ENCODE measurements around the gene HSPH1.
"Not testable (repeated sequence)": the region's sequence is repeated elsewhere in the genome, so short reads cannot be mapped to it uniquely, and the experiment has no call there.

Gene HSPH1

DNA sequence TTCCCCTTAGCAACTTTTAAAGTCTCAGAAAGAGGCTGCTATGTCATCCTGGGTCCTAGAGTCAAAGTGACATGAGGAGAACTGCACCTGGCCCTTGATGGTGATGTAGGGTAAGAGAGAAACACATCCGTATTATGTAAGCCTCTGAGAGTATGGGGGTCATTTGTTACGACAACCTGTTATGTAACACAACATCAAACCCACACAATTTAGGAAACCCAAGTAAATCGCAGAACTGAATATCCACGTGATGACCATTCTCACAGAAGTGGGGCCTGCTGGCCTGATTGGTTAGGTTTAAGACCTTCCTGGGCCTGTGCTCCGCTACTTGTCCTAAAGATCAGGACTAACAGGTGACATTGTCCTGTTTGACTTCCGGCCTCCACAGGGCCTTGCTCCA, 22.7 kb upstream of the HSPH1 start:
- no peak overlapping the region for H3K4me3 ChIP-seq (ENCODE audit: low read depth, low read length)
- DNase-seq (ENCODE audit: low read depth), result no peak
- TF ChIP-seq, protein P1, sequence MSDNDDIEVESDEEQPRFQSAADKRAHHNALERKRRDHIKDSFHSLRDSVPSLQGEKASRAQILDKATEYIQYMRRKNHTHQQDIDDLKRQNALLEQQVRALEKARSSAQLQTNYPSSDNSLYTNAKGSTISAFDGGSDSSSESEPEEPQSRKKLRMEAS (IDR thresholded peaks at IDR 0.05; ENCODE audit: low read depth, low read length), result no peak
- TF ChIP-seq CTCF (IDR thresholded peaks at IDR 0.05; ENCODE audit: low read depth, low read length) (no peak), POLR2A (IDR thresholded peaks at IDR 0.05; ENCODE audit: extremely low read depth, insufficient read length) (no peak), MYC (IDR thresholded peaks at IDR 0.05; ENCODE audit: low read depth, low read length) (no peak)

DNA sequence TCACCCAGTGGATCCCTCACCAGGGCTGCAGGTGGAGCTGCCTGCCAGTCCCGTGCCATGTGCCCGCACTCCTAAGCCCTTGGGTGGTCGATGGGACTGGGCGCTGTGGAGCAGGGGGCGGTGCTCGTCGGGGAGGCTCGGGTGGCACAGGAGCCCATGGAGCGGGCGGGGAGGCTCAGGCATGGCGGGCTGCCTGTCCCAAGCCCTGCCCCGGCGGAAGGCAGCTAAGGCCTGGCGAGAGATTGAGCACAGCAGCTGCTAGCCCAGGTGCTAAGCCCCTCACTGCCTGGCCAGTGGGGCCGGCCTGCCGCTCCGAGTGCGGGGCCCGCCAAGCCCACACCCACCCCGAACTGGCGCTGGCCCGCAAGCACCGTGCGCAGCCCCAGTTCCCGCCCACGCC, 21.3 kb upstream of the HSPH1 start:
- TF ChIP-seq, protein P1 (IDR thresholded peaks at IDR 0.05; ENCODE audit: low read depth, low read length), result no peak
- no peak for TF ChIP-seq POLR2A (IDR thresholded peaks at IDR 0.05; ENCODE audit: extremely low read depth, insufficient read length)
- TF ChIP-seq CTCF (IDR thresholded peaks at IDR 0.05; ENCODE audit: low read depth, low read length), result no peak
- no peak for TF ChIP-seq MYC (IDR thresholded peaks at IDR 0.05; ENCODE audit: low read depth, low read length)
- no peak overlapping the region for H3K4me3 ChIP-seq (ENCODE audit: low read depth, low read length)
- no peak for DNase-seq (ENCODE audit: low read depth)

DNA sequence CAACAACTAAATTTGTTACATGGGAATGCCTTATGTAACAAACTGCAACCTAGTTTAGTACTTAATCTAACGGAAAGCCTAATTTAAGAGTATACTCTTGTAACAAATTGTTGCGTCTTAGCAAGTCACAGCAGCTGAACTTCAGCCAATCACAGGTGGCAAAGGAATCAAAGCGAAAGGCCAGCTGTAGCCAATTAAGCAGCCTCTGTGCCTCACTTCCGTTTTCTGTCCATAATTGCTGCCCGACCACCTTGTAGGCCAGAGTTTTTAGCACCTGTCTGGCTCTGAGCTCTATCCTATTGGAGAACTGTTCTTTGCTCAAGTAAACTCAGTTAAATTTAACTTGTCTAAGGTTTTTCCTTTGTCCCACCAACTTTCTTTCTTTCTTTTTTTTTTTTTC, 18.1 kb upstream of the HSPH1 start:
- peak; percentile 30 for DNase-seq (ENCODE audit: low read depth)
- no peak overlapping the region for H3K4me3 ChIP-seq (ENCODE audit: low read depth, low read length)
- no peak for TF ChIP-seq MYC (IDR thresholded peaks at IDR 0.05; ENCODE audit: low read depth, low read length)

DNA sequence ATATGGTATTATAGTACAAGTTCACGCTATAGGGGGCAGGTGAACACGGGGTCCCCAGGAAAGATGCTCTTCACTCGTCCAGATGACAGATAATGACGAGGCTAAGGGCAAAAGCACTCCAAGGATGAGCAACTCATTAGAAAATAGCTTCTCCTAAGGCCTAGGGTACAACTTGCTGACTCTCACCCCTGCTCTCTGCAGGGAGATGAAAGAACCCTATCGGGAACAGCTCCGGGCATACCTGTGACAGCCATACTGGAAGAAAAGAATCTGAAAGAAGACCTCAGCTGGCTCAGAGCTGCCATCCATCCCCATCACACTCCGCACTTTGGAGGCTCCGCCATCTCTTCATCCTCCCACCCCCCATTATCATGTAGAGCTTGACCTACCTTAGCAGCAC, 17.5 kb upstream of the HSPH1 start:
- no peak for DNase-seq (ENCODE audit: low read depth)
- TF ChIP-seq CTCF (IDR thresholded peaks at IDR 0.05; ENCODE audit: low read depth, low read length), result no peak
- no peak for TF ChIP-seq MYC (IDR thresholded peaks at IDR 0.05; ENCODE audit: low read depth, low read length)
- TF ChIP-seq, protein P1 (IDR thresholded peaks at IDR 0.05; ENCODE audit: low read depth, low read length), result no peak
- TF ChIP-seq POLR2A (IDR thresholded peaks at IDR 0.05; ENCODE audit: extremely low read depth, insufficient read length), result no peak
- H3K4me3 ChIP-seq (ENCODE audit: low read depth, low read length), result no peak overlapping the region

GRCh38 chr13:31177813-31178495, 16.2 kb upstream of the HSPH1 start:
- not testable (repeated sequence) for H3K4me3 ChIP-seq (ENCODE audit: low read depth, low read length); DNase-seq (ENCODE audit: low read depth)

DNA sequence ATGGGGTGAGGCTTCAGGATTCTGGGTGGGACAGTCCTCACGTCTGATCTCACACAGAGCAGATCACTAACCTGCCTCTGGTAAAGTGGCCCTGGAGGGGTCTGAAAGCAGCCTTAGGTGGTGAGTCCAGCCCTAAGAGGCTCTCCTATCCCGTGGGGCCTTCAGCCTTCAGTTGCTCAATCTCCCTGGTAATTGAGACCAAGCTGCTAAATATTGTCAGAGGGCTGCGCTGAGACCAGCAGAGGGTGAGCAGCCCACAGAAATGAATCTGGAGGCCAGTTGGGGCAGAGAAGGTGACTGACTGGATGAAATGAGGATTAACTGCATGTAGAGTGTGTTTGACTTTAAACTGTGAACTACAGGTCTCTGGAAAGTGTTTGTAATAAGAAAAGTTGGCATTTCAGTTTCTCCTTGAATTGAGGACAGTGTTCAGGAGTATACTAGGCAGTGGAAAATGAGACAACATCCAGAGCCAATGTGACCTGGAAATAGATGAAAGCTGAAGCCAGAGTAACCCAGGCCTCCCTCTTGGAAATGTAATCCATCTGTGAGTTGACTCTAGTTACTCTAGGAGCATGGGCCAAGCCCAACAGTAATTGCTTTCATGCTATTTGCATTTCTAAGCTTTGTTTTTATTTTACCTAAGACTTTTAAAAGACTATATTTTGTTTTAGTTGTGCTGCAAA, 14.3 kb upstream of the HSPH1 start:
- H3K4me3 ChIP-seq (ENCODE audit: low read depth, low read length), result no peak overlapping the region
- DNase-seq (ENCODE audit: low read depth), result peak; percentile 32
- TF ChIP-seq CTCF (IDR thresholded peaks at IDR 0.05; ENCODE audit: low read depth, low read length) (no peak), POLR2A (IDR thresholded peaks at IDR 0.05; ENCODE audit: extremely low read depth, insufficient read length) (no peak), MYC (IDR thresholded peaks at IDR 0.05; ENCODE audit: low read depth, low read length) (no peak)
- TF ChIP-seq, protein P1 (IDR thresholded peaks at IDR 0.05; ENCODE audit: low read depth, low read length), result no peak

GRCh38 chr13:31174018-31174417, 12.3 kb upstream of the HSPH1 start:
- DNase-seq (ENCODE audit: low read depth), result no peak
- TF ChIP-seq POLR2A (IDR thresholded peaks at IDR 0.05; ENCODE audit: extremely low read depth, insufficient read length) (no peak), CTCF (IDR thresholded peaks at IDR 0.05; ENCODE audit: low read depth, low read length) (no peak), MYC (IDR thresholded peaks at IDR 0.05; ENCODE audit: low read depth, low read length) (no peak)
- TF ChIP-seq, protein P1 (IDR thresholded peaks at IDR 0.05; ENCODE audit: low read depth, low read length), result no peak
- no peak overlapping the region for H3K4me3 ChIP-seq (ENCODE audit: low read depth, low read length)
